CD4-positive, alpha-beta T cell treated with Interleukin-15 for 4 hours (primary cell): ENCODE data around the gene COBL.

Experiments
- DNase-seq: peaks from one replicate; pipeline ENCODE4 v3.0.0-alpha.2; 2020; ENCODE audit warnings: low spot score

Gene COBL

GRCh38 chr7:51113560-51113959, 203.0 kb downstream of the COBL start:
- DNase-seq: no peak

DNA sequence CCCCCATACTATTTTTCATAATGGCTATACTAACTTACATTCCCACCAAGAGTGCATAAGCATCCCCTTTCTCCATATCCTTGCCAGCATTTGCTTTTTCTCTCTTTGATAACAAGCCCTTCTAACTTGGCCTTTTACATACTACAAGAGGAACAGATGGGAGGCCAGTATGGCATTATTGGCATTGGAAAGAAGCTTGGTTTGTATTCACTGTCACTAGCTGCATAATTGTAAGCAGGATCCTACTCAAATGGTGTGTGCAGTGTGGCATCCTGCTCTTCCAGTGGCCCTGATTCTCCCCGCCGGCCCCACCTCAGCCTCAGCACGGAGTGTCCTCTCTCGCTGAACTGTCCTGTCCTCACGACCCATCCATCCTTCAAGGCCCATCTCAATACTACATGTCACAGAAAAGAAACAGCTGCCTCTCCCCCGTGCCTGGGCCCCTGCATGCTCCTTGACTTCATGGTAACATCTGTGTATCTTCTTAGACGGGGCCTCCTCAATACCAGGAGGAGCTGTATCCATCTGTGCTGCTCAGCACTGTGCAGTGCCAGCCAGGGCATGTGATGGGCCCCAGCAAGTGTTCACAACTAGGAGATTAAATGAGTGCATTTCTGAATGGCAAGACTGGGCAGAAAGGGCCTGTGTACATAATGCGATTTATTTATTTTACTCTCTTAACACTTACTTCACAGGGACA, 205.2 kb downstream of the COBL start:
- DNase-seq: no peak

DNA sequence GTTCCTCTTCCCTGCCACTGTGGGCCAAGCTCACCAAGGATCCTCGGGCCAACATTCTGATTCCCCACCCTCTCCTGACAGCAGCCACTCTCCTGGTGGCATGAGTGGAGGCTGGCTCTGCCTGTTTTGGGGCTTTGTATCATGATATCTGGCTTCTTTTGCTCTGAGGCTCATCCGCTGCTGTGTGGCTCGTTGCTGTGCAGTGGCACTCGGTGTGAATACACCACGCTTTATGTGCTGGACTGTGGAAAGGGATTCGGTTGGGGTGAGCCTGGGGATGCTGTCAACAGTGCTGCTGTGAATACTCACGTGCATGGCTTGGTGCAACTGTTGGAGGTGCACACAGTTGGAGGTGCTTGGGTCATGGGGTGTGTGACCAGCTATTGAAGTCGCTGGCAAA, 208.5 kb downstream of the COBL start:
- DNase-seq: no peak

- DNase-seq: no peak
These were observed 212.3 kb downstream of the COBL start for GRCh38 chr7:51104278-51104677.

- DNase-seq: no peak
These were observed 212.9 kb downstream of the COBL start for GRCh38 chr7:51103718-51104117.

DNA sequence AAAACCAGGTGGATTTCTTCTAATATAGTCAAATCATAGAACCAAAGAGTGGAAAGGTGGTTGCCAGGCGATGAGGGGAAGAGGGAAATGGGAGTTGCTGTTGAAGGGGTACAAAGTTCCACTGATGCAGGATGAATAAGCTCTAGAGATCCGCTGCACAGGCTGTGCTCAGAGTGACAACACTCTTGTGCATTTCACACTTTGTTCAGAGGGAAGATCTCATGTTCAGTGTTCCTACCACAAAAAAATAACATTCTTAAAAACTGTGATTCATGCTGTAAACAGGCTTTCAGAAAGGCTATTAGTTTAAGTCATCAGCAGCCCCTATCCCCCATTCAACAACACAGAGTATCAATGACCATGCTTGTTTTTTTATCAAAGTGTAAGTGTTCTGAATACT, 213.8 kb downstream of the COBL start:
- DNase-seq: no peak

GRCh38 chr7:51101111-51101757, 215.4 kb downstream of the COBL start:
- DNase-seq: no peak

- no peak for DNase-seq
These were observed 226.2 kb downstream of the COBL start for GRCh38 chr7:51090411-51090810.

DNA sequence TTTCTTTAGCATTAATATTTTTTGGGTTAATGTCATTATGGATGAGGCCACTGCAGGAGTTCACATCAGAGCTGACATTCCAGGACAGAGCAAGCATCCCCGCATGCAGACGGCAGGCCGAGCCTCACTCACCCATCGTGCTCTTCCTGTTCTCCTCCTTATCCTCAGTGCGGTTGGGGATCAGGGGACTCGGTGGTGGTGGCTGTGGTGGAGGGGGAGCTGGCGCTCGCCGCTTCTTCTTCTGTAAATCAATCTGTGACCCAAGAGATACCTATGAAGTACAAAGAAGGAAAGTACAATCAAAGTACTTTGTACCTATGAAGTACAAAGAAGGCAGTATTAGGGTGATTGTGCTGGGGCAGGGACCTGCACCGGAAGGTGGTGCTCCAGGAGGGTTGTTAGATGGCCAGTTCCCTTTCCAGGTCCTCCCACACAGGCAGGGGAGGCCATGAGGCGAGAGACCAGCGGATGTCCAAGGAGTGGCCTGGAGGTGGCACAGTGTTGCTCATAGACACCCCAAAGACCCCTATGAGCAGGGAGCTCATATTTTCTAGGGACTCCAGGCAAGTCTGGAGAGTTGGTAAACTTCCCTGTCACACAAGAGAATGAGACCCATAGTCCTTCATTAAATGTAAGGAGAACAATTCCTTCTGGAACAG, 231.4 kb downstream of the COBL start:
- no peak for DNase-seq

GRCh38 chr7:51084121-51084520, 232.5 kb downstream of the COBL start:
- DNase-seq: no peak

- DNase-seq: no peak
These were observed 233.6 kb downstream of the COBL start for GRCh38 chr7:51082940-51083533.

- no peak for DNase-seq
These were observed 234.3 kb downstream of the COBL start for GRCh38 chr7:51082096-51082840.

DNA sequence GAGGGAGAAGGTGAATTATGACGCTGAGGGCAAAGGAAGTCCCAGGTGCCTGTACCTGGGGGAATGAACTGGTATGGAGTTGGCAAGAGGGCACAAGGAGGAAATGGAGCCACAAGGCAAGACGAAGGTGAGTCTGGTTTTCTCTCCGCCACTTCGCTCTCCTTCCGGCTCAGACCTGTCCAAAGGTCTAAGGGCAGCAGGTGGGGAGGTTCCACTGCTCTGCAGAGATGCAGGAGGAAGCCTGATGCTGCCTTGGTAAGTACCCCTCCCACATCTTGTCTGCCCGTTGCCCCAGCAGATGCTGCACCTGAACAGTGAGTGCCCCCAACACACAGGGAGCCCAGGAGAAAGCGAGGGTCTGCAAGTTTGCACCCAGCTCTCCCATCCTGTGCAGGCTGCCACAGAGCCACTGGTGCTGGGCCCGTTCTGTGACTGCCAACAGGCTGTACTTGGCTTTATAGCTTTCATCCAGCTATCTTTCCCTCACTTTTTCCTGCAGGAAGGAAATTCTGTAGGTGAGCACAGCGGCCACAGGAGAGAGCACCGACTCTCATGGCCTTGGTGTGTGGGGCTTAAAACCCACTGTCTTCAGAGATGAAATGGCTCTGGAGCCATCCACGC, 235.2 kb downstream of the COBL start:
- no peak for DNase-seq

DNA sequence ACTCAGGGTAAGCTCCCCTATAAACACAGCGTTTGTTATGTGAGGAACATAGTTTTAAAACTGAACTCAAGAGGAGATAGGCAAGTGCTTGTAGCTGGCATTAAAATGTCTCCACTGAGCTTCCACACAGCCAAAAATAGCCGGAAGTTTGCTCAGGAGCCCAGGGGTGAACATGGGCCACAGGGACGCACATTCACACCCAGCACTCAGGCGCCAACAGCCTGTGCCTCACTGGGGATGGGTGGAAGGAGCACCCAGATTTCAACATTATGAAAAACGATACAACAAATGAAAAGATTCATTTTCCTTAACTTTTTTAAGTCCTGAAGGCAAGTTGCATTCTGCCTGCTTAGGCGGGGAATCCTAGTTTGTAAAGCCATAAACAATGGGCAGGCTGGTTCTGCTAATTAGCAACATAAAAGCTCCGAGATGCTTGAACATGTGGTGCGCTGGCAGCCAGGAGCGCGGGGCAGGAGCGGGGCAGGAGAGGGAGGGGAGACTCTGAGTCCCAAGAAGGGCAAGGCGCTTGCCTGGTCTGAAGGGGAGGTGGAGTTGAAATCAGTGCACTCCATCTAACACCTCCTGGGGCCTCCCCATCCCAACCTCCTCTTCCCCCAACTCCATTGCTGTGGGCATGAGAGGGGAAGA, 235.9 kb downstream of the COBL start:
- no peak for DNase-seq

DNA sequence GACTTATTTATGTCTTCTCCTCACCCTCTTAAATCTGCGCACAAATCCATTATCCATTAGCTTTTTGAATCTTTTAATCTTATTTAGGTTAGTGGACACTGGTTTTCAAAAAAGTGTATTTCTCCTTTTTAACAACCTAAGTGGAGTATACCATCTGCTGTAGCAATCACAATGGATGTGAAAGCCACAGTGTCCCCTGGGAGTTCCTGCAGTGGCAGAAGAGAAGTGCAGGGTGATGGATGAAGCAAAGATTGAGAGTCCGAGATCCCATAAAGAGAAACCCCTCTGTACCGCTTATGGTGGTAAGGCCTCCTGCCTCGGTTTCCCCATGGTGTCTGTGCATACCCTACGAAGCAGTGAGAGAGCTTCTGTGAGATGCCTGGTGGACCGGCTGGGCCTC, 236.4 kb downstream of the COBL start:
- no peak for DNase-seq

DNA sequence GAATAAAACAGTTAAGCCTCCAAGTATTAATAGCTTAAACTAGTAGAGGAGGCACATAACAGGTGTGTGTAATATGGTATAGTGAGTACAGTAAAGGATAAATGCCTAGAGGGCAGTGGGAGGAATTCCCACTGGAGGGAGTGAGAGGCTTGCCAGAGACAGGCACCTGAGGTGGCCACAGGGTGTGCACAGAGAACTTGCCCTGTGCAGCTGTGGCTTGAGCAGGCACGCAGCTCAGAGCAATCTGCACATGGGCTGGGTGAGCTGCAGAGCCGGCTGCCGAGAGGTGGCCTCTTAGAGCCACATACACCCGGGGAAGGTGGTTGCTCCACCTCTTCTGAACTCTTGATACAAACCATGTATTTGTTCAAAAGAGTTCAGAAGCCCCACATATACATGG, 237.1 kb downstream of the COBL start:
- no peak for DNase-seq

GRCh38 chr7:51078653-51079052, 238.0 kb downstream of the COBL start:
- no peak for DNase-seq

GRCh38 chr7:51077987-51078370, 238.6 kb downstream of the COBL start:
- DNase-seq: no peak

GRCh38 chr7:51077316-51077986, 239.2 kb downstream of the COBL start:
- DNase-seq: no peak

DNA sequence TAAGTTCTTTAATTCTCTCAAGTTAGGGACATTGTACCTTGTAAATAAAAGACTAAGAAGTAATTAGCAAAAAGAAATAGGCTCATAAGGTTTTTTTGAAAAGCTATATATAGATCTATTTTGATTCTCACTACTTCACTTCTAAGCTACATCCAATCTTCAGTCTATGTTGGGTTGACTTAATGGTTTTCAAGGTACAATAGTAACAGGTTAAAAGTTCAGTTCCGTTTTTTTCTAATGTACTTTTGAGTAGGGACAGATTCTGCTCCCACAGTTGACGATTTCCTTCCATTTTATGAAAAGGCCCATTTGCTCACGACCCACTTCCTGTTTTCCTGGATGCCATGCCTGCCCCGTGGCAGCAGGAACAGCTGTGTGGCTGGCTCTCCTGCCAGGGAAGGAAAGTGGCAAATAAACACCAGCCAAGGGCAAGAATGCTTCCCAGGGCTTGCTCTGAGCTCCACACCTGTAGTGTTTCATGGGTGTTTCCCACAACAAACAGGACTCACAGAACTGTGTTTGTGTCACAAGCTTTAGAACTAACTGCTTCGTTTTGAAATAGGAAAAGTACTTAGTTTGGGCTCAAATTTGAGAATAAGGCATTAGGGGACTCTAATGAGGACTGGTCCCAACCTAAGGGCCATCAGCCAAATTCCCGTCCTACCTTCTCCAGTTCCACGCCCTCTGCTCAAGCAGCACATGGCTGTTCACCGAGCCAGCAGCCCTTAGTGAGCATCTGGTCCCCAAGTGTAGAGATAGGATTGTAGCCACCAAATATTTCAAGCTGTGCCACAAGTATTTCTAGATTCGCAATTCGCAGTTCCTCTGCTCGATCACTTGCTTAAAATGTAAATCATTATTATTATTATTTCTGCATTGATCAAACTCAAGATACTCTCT, 240.7 kb downstream of the COBL start:
- DNase-seq: no peak
